DOHH2 (cell line): ENCODE data around the gene MCC.

Source experiments
- EZH2phosphoT487 ChIP-seq: fragments of 200-600 bp; sonication (generic); IDR thresholded peaks from 2 replicates; pipeline ENCODE4 v1.6.1; 2017; ENCODE audit warnings: borderline replicate concordance, mild to moderate bottlenecking, antibody characterized with exemption, low read length, moderate library complexity, mixed read lengths
- TF ChIP-seq, protein P1 (sequence below): fragments of 200-600 bp; sonication (generic); IDR thresholded peaks from one replicate; pipeline ENCODE4 v1.5.1; 2014; ENCODE audit warnings: antibody characterized with exemption, mild to moderate bottlenecking, low read depth, low read length; ENCODE audit not compliant: poor library complexity, severe bottlenecking

DNA sequence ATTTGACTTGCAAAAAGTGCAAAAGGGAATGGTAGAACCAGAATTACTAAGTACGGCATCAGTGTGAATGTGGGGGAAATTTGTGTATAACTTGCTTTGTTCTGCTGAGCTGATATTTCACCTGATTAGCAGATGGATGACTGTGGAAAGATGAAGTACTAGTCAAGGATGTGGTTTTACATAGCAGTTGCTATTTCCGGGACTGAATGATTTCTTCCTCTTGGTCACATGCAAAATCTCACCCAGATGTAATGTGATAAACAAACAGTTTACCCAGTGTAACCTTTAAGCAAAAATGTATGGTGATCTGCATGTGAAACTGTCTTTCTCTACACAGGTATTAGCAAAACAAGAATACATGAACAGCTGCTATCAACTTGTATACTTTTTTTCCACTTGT is 465.6 kb downstream of the MCC start:
- TF ChIP-seq, protein P1, sequence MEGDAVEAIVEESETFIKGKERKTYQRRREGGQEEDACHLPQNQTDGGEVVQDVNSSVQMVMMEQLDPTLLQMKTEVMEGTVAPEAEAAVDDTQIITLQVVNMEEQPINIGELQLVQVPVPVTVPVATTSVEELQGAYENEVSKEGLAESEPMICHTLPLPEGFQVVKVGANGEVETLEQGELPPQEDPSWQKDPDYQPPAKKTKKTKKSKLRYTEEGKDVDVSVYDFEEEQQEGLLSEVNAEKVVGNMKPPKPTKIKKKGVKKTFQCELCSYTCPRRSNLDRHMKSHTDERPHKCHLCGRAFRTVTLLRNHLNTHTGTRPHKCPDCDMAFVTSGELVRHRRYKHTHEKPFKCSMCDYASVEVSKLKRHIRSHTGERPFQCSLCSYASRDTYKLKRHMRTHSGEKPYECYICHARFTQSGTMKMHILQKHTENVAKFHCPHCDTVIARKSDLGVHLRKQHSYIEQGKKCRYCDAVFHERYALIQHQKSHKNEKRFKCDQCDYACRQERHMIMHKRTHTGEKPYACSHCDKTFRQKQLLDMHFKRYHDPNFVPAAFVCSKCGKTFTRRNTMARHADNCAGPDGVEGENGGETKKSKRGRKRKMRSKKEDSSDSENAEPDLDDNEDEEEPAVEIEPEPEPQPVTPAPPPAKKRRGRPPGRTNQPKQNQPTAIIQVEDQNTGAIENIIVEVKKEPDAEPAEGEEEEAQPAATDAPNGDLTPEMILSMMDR: no peak
- no peak for TF ChIP-seq EZH2phosphoT487
